ENCODE results near the gene AHRR. TPM values are rescaled to one million over a fixed set of nuclear protein-coding genes. Genes with fewer than 3 reads are reported as not detected.

Gene AHRR
- total RNA-seq, 1 experiment from 2014 or later, result 3.2 TPM

DNA sequence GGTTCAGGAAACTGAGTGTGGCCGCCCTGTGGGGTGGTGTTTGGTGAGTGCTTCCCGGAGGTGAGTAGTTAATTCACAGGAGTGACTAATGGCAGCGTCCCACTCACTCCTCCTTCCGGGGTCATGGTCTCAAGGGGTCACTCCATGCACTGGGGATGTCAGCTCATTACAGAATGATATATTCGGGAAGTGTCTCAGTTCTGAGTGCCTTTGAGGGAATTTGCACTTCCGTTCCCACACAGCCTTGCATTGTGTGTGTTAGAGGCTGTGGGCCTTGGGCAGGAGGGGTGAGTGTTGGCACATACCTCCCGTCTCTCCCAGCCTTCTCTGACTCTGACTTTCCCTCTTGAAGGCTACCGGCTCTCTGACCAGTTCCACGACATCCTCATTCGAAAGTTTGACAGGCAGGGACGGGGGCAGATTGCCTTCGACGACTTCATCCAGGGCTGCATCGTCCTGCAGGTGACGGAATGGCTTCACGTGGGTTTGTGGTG, 10.5 kb upstream of the AHRR start:
- Mint-ChIP-seq H3K4me1 (ENCODE audit: insufficient read depth, unreplicated experiment) (peaks cover 10% of the 10 kb centered on the region), H3K27ac (ENCODE audit: low read depth, unreplicated experiment) (no peak overlapping the region), H3K36me3 (ENCODE audit: insufficient read depth, unreplicated experiment) (peaks cover 56% of the 10 kb centered on the region), H3K4me3 (ENCODE audit: unreplicated experiment) (no peak overlapping the region), H3K27me3 (ENCODE audit: insufficient read depth, unreplicated experiment) (no peaks in the 10 kb centered on the region), H3K9me3 (ENCODE audit: unreplicated experiment) (no peaks in the 10 kb centered on the region)
- BruUV-seq (replicated peaks), result no TSS peak
- ChIA-PET CTCF (interaction anchor here (1.3 kb wide), 1 partner anchor 126 kb away, joined by 4 read pairs; no protein-coding TSS in a partner anchor), POLR2A (no interaction called here)
- intact Hi-C loops (cut with micrococcal nuclease), result no loop called here
- no peak for DNase-seq (ENCODE audit: unreplicated experiment)
- TF ChIP-seq, protein P1, sequence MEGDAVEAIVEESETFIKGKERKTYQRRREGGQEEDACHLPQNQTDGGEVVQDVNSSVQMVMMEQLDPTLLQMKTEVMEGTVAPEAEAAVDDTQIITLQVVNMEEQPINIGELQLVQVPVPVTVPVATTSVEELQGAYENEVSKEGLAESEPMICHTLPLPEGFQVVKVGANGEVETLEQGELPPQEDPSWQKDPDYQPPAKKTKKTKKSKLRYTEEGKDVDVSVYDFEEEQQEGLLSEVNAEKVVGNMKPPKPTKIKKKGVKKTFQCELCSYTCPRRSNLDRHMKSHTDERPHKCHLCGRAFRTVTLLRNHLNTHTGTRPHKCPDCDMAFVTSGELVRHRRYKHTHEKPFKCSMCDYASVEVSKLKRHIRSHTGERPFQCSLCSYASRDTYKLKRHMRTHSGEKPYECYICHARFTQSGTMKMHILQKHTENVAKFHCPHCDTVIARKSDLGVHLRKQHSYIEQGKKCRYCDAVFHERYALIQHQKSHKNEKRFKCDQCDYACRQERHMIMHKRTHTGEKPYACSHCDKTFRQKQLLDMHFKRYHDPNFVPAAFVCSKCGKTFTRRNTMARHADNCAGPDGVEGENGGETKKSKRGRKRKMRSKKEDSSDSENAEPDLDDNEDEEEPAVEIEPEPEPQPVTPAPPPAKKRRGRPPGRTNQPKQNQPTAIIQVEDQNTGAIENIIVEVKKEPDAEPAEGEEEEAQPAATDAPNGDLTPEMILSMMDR (IDR thresholded peaks at IDR 0.05; ENCODE audit: unreplicated experiment), result no peak

DNA sequence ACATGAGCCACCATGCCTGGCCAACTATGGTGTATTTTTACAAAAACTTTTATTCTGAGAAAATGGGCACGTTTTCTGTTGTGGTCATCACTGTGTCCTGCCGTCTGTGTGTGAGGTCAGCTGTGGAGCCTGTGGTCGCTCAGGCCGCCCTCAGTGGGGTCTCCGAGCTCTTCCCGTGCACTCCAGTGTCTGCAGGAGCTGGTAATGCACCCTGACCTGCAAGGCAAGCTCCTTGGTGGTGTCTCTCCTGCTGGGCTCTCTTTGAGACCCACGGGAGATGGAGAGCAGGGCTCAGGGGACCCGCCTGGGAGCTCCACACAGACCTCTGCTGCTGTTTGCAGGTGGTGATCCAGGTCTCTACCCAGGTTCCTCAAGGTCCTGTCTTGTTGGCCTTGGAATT, 9.6 kb upstream of the AHRR start:
- TF ChIP-seq, protein P1 (IDR thresholded peaks at IDR 0.05; ENCODE audit: unreplicated experiment), result no peak
- Mint-ChIP-seq H3K27ac (ENCODE audit: low read depth, unreplicated experiment) (no peak overlapping the region), H3K36me3 (ENCODE audit: insufficient read depth, unreplicated experiment) (peaks cover 55% of the 10 kb centered on the region), H3K4me3 (ENCODE audit: unreplicated experiment) (no peak overlapping the region), H3K27me3 (ENCODE audit: insufficient read depth, unreplicated experiment) (no peaks in the 10 kb centered on the region), H3K4me1 (ENCODE audit: insufficient read depth, unreplicated experiment) (peaks cover 10% of the 10 kb centered on the region), H3K9me3 (ENCODE audit: unreplicated experiment) (no peaks in the 10 kb centered on the region)
- intact Hi-C loops (cut with micrococcal nuclease), result no loop called here
- ChIA-PET CTCF (interaction anchor here (0.7 to 1.6 kb wide), 3 partner anchors 9 to 125 kb away, joined by 3 to 4 read pairs (median 4); no protein-coding TSS in a partner anchor), POLR2A (no interaction called here)
- no TSS peak for BruUV-seq (replicated peaks)
- DNase-seq (ENCODE audit: unreplicated experiment), result no peak

- intact Hi-C loops (cut with micrococcal nuclease), result no loop called here
- Mint-ChIP-seq H3K4me1 (ENCODE audit: insufficient read depth, unreplicated experiment) (peaks cover 10% of the 10 kb centered on the region), H3K36me3 (ENCODE audit: insufficient read depth, unreplicated experiment) (peaks cover 46% of the 10 kb centered on the region), H3K27ac (ENCODE audit: low read depth, unreplicated experiment) (no peak overlapping the region), H3K27me3 (ENCODE audit: insufficient read depth, unreplicated experiment) (no peaks in the 10 kb centered on the region), H3K4me3 (ENCODE audit: unreplicated experiment) (no peak overlapping the region), H3K9me3 (ENCODE audit: unreplicated experiment) (no peaks in the 10 kb centered on the region)
- ChIA-PET POLR2A (no interaction called here), CTCF (interaction anchor here (0.6 to 1.6 kb wide), 3 partner anchors 8 to 627 kb away, joined by 3 to 4 read pairs (median 4); no protein-coding TSS in a partner anchor)
- no TSS peak for BruUV-seq (replicated peaks)
- DNase-seq (ENCODE audit: unreplicated experiment), result no peak
- TF ChIP-seq, protein P1 (IDR thresholded peaks at IDR 0.05; ENCODE audit: unreplicated experiment), result no peak
These were observed 8.7 kb upstream of the AHRR start for GRCh38 chr5:312845-313244.

DNA sequence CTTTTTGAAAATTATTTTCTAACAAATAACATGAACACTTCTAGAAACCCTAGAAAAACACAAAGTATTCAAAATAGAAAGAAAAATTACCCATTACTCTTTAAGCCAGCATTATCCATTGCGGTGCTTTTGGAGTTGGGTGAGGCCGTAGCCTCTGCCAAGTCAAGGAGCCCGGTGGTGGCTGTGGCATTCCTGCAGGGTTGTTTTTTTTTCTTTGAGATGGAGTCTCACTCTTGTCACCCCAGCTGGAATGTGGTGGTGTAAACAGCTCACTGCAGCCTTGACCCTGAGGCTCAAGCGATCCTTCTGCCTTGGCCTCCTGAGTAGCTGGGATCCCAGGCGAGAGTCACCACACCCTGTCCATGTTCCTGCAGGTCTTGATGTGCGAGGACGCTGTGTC, 8.2 kb upstream of the AHRR start:
- TF ChIP-seq, protein P1 (IDR thresholded peaks at IDR 0.05; ENCODE audit: unreplicated experiment), result no peak
- Mint-ChIP-seq H3K4me3 (ENCODE audit: unreplicated experiment) (no peak overlapping the region), H3K9me3 (ENCODE audit: unreplicated experiment) (no peaks in the 10 kb centered on the region), H3K4me1 (ENCODE audit: insufficient read depth, unreplicated experiment) (peaks cover 10% of the 10 kb centered on the region), H3K36me3 (ENCODE audit: insufficient read depth, unreplicated experiment) (peaks cover 46% of the 10 kb centered on the region), H3K27ac (ENCODE audit: low read depth, unreplicated experiment) (no peak overlapping the region), H3K27me3 (ENCODE audit: insufficient read depth, unreplicated experiment) (no peaks in the 10 kb centered on the region)
- BruUV-seq (replicated peaks), result no TSS peak
- intact Hi-C loops (cut with micrococcal nuclease), result no loop called here
- ChIA-PET POLR2A (no interaction called here), CTCF (interaction anchor here (0.6 to 1.6 kb wide), 2 partner anchors 8 to 13 kb away, joined by 3 to 4 read pairs; no protein-coding TSS in a partner anchor)
- no peak for DNase-seq (ENCODE audit: unreplicated experiment)
